ENCODE measurements around the gene KDM3B. TPM values are rescaled to one million over a fixed set of nuclear protein-coding genes. Genes with fewer than 3 reads are reported as not detected.
"Not testable (repeated sequence)": the region's sequence is repeated elsewhere in the genome, so short reads cannot be mapped to it uniquely, and the experiment has no call there.

KDM3B gene
- total RNA-seq, 1 donor from 2014 or later: 79.7 TPM

DNA sequence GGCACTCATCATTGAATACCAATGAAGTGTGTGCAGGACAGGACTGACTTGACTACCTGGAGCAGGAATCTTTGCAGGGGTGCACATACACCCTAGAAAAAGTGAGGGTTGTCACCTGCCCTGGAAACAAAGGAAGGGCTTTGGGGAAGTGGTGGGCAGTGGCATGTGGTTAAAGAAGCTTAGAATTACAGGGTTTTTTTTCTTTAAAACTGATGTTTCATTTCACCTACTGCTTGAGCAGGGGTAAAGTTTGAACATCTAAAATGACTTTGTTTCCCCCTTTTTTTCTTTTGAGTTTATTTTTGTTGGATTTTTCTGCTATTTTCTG is 2.0 kb upstream of the KDM3B start:
- DNase-seq (ENCODE audit: low read depth): no peak

- DNase-seq (ENCODE audit: low read depth): peak; percentile 47
Observed at GRCh38 chr5:138351056-138351455, 1.4 kb upstream of the KDM3B start.

- DNase-seq (ENCODE audit: low read depth): no peak
Observed at GRCh38 chr5:138351517-138351916, 968 bp upstream of the KDM3B start.

GRCh38 chr5:138352722-138353559 is 456 bp downstream of the KDM3B start:
- no peak for DNase-seq (ENCODE audit: low read depth)

GRCh38 chr5:138353560-138354080 is 1.1 kb downstream of the KDM3B start:
- peak; percentile 35 for DNase-seq (ENCODE audit: low read depth)

GRCh38 chr5:138354387-138354786 is 1.9 kb downstream of the KDM3B start:
- no peak for DNase-seq (ENCODE audit: low read depth)

GRCh38 chr5:138354926-138355378 is 2.5 kb downstream of the KDM3B start:
- peak; percentile 92 for DNase-seq (ENCODE audit: low read depth)

- DNase-seq (ENCODE audit: low read depth): no peak
Observed at GRCh38 chr5:138359621-138360020, 7.1 kb downstream of the KDM3B start.

GRCh38 chr5:138360941-138361452 is 8.5 kb downstream of the KDM3B start:
- DNase-seq (ENCODE audit: low read depth): no peak

DNA sequence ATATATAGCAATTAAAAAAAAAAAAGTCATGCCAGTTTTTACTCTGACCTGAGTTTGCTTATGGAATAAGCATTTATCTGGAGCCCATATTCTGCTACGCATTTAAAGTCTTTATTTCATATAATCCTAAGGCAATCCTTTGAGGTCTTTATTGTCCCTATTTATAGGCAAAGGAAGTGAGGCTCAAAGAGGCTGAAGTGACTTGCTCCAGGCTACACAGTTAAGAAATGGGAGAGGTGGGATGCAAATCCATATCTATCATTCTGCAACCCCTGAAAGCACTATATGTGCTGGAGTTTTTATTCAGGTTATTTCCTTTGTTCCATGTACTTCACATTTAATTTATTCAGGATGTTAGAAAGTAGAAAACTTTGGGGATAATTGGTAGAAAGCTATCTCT is 12.1 kb downstream of the KDM3B start:
- no peak for DNase-seq (ENCODE audit: low read depth)

GRCh38 chr5:138366632-138367382 is 14.3 kb downstream of the KDM3B start:
- DNase-seq (ENCODE audit: low read depth): no peak

- no peak for DNase-seq (ENCODE audit: low read depth)
Observed at GRCh38 chr5:138369261-138369660, 16.8 kb downstream of the KDM3B start.

- no peak for DNase-seq (ENCODE audit: low read depth)
Observed at GRCh38 chr5:138369706-138370105, 17.2 kb downstream of the KDM3B start.

- no peak for DNase-seq (ENCODE audit: low read depth)
Observed at GRCh38 chr5:138370537-138370936, 18.1 kb downstream of the KDM3B start.

DNA sequence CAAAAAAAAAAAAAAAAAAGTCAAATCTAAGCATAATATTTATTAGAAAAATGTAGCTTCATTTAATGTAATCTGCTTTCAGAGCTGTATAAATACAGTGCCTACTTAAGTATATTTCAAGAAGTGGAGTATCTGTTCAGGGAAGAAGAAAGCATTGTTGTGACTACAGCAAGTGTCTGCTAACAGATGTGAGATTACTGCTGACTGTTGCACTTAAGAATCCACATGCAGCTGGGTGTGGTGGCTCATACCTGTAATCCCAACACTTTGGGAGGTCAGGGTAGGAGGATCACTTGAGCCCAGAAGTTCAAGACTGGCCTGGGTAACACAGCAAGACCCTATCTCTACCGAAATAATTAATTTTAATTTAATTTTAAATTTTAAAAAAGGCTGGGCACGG is 19.0 kb downstream of the KDM3B start:
- DNase-seq (ENCODE audit: low read depth): no peak

DNA sequence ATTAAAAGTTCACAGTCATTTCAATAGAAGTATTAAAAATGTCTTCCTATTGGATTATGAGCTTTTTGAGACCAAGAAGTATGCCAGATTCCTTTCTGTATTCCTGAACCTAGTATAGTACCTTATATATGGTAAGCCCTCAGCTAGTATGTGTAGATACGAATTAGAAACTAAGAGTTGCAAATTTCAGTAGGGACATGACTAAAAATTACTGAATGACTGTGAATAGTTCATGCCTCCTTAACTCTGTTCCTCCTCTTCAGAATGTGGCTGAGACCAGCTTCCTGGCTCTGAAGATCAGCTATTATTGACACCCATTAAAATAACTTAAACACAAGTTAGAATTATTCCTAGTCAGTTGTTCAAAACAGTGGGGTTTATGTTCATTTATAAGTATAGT is 19.7 kb downstream of the KDM3B start:
- DNase-seq (ENCODE audit: low read depth): no peak

DNA sequence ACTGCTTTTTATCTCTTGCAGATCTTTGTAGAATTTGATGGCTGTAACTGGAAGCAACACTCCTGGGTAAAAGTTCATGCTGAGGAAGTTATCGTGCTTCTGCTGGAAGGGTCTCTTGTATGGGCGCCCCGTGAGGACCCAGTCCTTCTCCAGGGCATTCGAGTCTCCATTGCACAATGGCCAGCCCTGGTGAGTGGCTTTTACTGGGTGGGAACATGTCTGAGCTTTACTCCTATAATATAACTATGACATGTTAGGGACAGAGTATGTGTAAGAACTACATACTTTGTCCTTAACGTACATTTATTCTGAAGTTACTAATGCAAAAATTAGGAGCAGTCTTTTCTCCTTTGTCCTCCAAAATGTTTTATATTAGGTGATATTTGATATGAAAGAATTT is 20.2 kb downstream of the KDM3B start:
- no peak for DNase-seq (ENCODE audit: low read depth)

GRCh38 chr5:138382347-138382746 is 29.9 kb downstream of the KDM3B start:
- no peak for DNase-seq (ENCODE audit: low read depth)

- DNase-seq (ENCODE audit: low read depth): no peak
Observed at GRCh38 chr5:138385660-138386059, 33.2 kb downstream of the KDM3B start.

DNA sequence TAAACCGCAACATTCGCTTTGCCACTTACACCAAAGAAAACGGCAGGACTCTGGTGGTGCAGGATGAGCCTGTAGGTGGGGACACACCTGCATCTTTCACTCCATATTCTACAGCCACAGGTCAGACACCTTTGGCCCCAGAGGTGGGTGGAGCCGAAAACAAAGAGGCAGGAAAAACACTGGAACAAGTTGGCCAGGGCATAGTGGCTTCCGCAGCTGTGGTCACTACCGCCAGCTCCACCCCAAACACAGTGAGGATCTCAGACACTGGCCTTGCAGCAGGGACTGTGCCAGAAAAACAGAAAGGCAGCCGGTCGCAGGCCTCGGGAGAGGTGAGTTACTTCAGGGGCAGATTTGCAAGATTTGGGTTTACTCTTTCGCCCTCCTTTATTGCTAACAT is 33.8 kb downstream of the KDM3B start:
- DNase-seq (ENCODE audit: low read depth): no peak

DNA sequence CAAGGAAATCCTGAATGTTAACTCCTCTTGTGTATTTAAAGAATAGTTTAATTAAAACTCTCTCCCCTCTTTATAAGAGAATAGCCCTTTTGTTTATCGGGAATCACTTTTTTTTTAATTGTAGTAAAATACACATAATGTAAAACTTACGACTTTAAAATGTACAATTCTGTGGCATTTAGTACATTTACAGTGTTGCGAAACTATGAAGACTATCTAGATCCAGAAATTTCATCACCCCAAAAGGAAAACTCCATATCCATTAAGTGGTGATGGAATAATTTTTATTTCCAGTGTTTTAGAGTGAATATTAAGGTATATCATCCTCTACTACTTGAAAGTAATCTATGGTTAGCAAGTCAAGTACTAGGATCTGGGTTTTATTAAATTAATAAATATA is 36.8 kb downstream of the KDM3B start:
- DNase-seq (ENCODE audit: low read depth): no peak

DNA sequence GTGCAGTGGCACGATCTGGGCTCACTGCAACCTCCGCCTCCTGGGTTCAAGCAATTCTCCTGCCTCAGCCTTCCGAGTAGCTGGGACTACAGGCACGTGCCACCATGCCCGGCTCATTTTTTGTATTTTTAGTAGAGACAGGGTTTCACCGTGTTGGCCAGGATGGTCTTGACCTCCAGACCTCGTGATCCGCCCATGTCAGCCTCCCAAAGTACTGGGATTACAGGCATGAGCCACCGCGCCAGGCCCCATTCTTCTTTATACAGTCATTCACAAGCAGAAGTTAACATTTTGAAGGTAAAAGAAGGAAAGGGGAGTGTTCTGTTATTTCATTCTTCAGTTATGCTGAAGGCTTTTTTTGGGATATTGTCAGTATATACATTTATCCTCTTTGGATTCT is 37.4 kb downstream of the KDM3B start:
- not testable (repeated sequence) for DNase-seq (ENCODE audit: low read depth)

- DNase-seq (ENCODE audit: low read depth): no peak
Observed at GRCh38 chr5:138391859-138392386, 39.4 kb downstream of the KDM3B start.
